ENCODE data around the gene HGS.

DNA sequence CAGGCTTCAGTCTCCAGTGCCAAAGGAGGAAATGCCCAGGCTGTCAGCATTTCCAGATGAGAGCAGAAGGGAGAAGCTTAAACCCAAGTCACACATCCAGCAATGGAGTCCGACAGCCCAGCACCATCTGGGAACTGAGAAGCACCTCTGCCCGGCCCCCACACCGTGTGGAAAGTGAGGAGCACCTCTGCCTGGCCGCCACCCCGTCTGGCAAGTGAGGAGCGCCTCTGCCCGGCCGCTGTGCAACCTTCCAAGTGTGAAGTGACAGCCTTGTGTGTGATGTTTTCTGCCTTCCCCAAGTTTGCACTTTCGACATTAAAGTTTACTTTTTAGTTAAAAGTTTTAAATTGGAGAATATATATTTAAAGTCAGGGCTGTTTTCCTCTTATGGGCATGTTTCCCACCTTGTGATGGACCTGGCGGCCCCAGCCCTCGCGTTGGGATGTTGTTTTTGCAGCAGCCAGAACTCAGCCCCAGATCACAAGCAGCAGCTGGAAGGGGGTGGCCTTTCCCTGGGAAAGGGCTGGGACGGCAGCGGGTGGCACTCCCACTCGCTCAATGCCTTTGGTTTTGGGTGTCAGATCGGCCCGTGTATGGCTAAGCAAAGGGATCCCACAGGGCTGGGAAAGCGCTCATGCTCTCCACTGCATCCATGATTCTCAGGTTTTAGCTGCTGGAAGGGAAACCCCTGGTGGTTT, 10.1 kb upstream of the HGS start:
- TF ChIP-seq, protein P1, sequence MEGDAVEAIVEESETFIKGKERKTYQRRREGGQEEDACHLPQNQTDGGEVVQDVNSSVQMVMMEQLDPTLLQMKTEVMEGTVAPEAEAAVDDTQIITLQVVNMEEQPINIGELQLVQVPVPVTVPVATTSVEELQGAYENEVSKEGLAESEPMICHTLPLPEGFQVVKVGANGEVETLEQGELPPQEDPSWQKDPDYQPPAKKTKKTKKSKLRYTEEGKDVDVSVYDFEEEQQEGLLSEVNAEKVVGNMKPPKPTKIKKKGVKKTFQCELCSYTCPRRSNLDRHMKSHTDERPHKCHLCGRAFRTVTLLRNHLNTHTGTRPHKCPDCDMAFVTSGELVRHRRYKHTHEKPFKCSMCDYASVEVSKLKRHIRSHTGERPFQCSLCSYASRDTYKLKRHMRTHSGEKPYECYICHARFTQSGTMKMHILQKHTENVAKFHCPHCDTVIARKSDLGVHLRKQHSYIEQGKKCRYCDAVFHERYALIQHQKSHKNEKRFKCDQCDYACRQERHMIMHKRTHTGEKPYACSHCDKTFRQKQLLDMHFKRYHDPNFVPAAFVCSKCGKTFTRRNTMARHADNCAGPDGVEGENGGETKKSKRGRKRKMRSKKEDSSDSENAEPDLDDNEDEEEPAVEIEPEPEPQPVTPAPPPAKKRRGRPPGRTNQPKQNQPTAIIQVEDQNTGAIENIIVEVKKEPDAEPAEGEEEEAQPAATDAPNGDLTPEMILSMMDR (IDR thresholded peaks at IDR 0.05), result no peak
- no peak for TF ChIP-seq POLR2A (IDR thresholded peaks at IDR 0.05)

Measured in body of pancreas (tissue), 4 donors.